ENCODE measurements around the gene PRKCZ.
A peak's percentile ranks its signal among the peaks of the same experiment; 100 is the strongest.

PRKCZ gene

DNA sequence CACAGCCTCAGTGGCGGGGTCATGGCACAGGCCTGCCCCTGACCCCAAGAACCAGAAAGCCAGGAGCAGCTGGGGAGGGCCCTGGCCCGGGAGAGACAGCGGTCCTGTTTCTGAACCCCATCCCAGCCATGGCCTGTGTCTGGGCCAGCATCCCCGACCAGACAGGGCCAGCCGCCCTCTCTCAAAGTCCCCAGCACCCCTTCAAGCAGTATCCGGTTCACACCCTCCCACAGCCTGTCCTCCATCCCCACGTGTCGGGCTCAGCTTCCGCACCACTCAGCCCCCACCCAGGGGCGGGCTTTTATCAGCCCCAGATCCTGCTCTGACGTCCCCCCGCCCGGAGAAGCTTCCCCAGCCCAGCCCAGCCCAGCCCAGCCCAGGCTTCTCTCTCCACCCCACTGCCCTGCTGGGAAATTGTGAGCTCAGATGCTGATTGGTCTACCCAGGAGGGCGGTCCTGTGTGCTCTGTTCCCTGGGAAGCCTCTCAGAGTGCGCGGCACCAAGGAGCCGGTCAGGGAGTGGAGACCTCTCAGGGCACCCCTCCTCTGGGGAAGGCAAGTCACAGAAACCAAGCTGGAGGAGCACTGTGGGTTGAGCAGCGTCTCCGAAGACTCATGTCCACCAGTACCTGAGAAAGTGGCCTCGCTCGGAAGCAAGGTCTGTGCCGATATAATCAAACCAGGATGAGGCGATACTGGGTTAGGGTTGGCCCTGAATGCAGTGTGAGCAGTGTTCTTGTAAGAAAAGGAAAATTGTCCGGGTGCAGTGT lies 149.0 kb downstream of the PRKCZ start:
- DNase-seq = peak; percentile 65

GRCh38 chr1:2200308-2200943 lies 150.2 kb downstream of the PRKCZ start:
- DNase-seq = no peak

- DNase-seq = no peak
Observed at GRCh38 chr1:2201062-2201461, 150.9 kb downstream of the PRKCZ start.

DNA sequence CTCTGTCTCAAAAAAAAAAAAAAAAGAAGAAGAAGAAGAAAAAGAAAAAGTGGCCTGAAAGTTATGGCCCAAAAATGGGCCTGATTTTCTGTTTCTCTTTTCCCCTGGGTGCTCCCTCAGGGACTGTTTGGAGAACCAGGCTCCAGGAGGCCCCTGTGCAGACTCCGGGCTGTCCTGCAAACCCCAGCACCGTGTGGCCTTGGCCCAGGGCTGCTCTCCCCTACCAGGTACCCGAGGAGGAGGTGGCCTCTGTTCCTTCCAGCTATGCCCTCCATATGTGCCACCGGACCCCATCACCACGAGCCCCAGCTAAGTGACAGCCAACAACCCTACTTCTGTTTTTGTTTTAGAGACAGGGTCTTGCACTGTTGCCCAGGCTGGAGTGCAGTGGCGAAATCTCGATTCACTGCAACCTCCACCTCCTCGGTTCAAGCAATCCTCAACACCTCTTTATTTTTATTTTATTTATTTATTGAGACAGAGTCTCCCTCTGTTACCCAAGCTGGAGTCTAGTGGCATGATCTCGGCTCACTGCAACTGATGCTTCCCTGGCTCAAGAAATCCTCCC lies 151.9 kb downstream of the PRKCZ start:
- DNase-seq = no peak

- no peak for DNase-seq
Observed at GRCh38 chr1:2202843-2203601, 152.8 kb downstream of the PRKCZ start.

DNA sequence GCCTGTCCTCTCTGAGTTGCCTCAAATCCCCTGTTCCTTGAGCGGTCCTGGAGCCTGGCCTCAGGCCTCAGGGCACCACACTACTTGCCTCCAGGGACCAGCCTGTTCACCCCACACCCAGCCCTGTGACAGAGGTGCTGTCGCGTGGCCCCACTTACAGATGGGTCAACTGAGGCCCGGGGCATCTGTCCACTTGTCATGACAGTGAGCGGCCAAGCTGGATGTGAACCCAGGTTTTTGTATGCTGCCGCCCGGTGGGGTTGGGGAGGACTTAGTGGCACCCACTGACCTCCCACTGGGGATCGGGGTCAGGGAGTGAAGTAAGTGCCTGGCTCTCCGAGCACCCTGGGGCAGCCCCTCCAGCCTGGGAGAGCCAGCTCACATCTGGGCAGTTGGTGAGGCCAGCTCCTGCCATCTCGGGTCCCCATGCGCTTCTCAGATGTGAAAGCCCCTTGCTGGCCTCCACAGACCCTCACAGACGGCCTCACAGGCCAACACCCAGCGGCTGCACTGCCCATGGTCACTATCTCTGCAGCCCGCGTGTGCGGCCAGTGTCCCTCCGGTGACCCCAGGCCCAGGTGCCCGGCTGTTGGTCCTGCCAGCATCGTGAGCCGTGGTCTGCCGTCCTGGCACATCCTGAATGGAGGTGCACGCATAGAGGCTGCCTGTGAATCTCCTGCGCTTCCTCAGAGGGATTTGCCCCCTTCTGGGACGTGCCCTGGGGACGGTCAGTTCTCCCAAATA lies 153.6 kb downstream of the PRKCZ start:
- no peak for DNase-seq

DNA sequence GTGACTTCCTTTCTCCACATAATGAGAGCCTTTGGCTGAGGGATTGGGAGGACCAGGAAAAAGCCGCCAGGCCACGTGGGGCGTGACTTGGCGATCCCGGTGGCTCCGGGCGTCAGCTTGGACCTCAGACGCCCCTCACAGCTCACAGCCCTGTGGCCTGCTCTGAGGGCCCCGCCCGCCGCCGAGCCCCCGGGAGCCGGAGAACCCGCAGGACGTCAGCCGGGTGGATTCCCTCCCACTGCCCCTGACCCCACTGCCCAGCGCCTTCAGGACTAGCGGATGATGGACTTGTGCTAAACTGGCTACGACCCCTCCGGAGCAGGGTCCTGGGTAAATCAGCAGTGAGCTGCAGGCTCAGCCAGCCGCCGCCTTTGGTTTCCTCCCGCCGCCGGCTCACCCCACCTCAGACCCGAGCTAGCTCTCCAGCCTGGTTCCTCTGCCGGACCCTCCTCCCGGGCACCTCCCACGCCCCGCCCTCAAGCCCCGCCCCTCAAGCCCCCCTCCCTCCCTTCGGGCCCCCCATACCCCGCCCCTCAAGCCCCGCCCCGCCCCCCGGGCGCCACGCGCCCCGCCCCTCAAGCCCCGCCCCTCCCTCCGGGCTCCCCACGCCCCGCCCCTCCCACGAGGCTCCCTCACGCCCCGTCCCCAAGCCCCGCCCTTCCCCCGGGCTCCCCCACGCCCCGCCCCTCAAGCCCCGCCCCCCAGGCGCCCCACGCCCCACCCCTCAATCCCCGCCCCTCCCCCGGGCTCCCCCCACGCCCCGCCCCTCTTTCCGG lies 154.4 kb downstream of the PRKCZ start:
- peak; percentile 89 for DNase-seq

GRCh38 chr1:2205191-2205952 lies 155.2 kb downstream of the PRKCZ start:
- no peak for DNase-seq

DNA sequence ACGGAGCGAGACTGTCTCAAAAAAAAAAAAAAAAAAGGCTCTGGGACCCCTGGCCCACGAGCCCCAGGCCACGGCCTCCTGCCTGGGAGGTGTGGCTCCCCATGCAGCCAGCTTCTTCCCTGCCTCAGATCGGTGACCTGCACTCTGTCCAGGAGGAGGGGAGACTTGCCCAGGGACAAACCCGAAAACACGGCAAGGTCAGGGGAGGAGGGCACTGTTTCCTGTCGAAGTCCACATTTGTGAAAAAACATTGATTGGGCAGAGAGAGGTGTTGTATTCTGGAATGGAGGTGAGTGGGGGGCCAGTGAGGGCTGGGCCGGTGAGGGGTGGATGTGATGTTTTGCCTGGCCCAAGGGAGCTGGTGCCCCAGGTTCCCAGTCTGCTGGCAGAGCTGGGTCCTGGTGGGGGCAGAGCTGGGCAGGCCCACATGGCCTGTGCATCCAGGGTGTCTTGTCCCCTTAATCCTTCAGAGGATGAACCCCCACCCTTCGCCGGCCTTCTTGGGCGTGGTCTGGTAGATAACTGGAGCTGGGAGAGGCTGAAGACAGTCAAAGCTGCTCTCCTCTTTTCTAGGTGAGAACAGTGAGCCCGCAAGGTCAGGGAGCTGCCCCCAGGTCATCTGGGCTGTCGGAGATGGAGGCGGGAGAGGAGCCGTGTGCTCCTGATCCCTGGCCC lies 156.7 kb downstream of the PRKCZ start:
- no peak for DNase-seq

GRCh38 chr1:2208309-2209239 lies 158.4 kb downstream of the PRKCZ start:
- DNase-seq = no peak

GRCh38 chr1:2209400-2210083 lies 159.3 kb downstream of the PRKCZ start:
- no peak for DNase-seq

- DNase-seq = no peak
Observed at GRCh38 chr1:2210084-2210653, 160.0 kb downstream of the PRKCZ start.

- DNase-seq = no peak
Observed at GRCh38 chr1:2210786-2211185, 160.6 kb downstream of the PRKCZ start.

DNA sequence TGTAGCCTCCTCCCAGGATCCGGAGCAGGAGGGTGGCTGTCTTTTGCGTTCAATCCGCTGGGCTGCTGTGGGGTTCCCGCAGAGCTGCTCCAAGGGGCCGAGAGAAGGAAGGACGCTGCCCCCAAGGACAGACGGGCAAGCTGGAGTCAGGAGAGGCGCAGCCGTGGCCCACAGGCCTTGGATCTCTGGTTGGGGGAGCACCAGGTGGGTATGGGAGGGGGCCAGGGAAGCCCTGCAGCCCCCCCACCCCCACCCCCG lies 162.0 kb downstream of the PRKCZ start:
- no peak for DNase-seq

- DNase-seq = no peak
Observed at GRCh38 chr1:2212532-2213491, 162.6 kb downstream of the PRKCZ start.

- no peak for DNase-seq
Observed at GRCh38 chr1:2213576-2214505, 163.6 kb downstream of the PRKCZ start.

All from activated gamma-delta T cell (primary cell).